Measurements from ENCODE around the gene SPOPL.

DNA sequence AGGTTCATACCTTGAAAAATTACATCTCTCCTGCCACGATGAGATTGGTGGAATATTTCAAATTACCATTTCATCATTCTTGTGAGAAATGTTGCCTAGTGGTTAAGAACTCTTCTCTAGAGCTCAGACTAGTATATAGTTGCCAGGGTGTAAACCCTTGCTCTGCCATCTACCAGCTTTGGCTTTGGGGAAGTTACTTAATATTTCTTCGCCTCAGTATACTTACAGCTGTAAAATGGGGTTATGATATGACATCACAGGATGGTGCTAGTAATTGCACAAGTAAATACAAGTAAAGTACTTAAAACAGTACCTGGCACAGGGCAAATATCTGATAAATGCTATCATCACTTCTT is 1.5 kb downstream of the SPOPL start:
- TF ChIP-seq FOXM1 (IDR thresholded peaks at IDR 0.05; ENCODE audit: borderline replicate concordance, low read depth), result no peak
- TF ChIP-seq YY1 (IDR thresholded peaks at IDR 0.05; ENCODE audit: low read depth), result no peak
- no peak for TF ChIP-seq USF1 (IDR thresholded peaks at IDR 0.05)
- TF ChIP-seq, protein P1, sequence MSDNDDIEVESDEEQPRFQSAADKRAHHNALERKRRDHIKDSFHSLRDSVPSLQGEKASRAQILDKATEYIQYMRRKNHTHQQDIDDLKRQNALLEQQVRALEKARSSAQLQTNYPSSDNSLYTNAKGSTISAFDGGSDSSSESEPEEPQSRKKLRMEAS (IDR thresholded peaks at IDR 0.05), result no peak
